Liver (tissue), 3 donors: ENCODE results near the gene LDLRAD3.

Experiments used
- RAD21 ChIP-seq, 2 donors: IDR thresholded peaks; 2 replicates each; pipeline ENCODE4 v1.6.1; 2016; ENCODE audit warnings: antibody characterized with exemption in 2 of 2, mild to moderate bottlenecking in 2 of 2
- REST ChIP-seq: IDR thresholded peaks from 2 replicates; pipeline ENCODE4 v1.6.1; 2016; ENCODE audit warnings: antibody characterized with exemption, mild to moderate bottlenecking
- YY1 ChIP-seq: IDR thresholded peaks from 2 replicates; pipeline ENCODE4 v1.6.1; 2016; ENCODE audit warnings: antibody characterized with exemption, mild to moderate bottlenecking
- TF ChIP-seq, protein P1 (sequence below): fragments of 150-350 bp; IDR thresholded peaks from 2 replicates; pipeline ENCODE4 v1.5.1; 2017; ENCODE audit warnings: improper control_type of control experiment, low read depth, low read length; ENCODE audit not compliant: missing input control
- donor health status: healthy.
- donor health status: healthy.

DNA sequence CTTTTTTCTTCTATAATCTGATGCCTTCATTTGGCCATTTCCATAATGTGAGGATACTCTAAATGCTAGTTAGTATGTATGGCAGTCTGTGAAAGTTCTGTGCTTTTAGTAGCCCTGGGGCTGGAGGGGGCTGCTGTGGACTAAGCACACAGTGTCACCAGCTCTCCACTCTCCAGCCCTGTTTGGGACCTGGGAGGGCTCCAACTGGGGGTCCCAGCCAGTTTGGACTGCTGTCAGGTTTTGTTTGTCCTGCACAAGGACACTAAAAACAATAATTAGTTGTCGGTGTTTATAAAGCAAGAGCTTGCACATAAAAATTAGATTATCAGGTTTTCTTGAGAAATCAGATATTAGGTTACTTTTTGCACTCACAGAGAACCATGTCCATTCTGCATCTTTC, 103.1 kb downstream of the LDLRAD3 start:
- TF ChIP-seq YY1 (no peak), REST (no peak), RAD21 (IDR thresholded peaks at IDR 0.05) (no peak)
- TF ChIP-seq, protein P1, sequence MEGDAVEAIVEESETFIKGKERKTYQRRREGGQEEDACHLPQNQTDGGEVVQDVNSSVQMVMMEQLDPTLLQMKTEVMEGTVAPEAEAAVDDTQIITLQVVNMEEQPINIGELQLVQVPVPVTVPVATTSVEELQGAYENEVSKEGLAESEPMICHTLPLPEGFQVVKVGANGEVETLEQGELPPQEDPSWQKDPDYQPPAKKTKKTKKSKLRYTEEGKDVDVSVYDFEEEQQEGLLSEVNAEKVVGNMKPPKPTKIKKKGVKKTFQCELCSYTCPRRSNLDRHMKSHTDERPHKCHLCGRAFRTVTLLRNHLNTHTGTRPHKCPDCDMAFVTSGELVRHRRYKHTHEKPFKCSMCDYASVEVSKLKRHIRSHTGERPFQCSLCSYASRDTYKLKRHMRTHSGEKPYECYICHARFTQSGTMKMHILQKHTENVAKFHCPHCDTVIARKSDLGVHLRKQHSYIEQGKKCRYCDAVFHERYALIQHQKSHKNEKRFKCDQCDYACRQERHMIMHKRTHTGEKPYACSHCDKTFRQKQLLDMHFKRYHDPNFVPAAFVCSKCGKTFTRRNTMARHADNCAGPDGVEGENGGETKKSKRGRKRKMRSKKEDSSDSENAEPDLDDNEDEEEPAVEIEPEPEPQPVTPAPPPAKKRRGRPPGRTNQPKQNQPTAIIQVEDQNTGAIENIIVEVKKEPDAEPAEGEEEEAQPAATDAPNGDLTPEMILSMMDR: no peak
